ENCODE data around the gene KCNMA1.

KCNMA1 gene

DNA sequence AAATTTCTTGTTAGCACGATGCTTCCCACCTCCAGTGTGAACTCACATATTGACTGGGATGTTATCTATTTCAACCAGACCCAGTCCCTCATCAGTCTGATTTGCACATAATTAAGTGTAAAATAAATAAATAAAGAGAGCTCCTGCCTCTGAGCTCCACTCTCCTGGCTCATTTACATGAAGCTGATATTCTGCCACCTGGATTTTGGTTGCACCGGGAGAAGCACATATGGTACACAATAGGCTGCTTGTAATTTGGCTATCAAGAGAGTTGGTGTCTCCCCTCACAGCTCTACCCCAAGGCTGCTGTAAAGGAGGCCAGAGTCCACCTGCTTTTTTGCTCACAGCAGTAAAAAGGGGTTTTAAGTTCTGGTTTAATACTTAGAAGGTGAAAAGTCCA is 610.5 kb downstream of the KCNMA1 start:
- DNase-seq, result peak in 1 of 3 experiments; percentile 32

GRCh38 chr10:77026148-77026547 is 611.5 kb downstream of the KCNMA1 start:
- no peak for DNase-seq

DNA sequence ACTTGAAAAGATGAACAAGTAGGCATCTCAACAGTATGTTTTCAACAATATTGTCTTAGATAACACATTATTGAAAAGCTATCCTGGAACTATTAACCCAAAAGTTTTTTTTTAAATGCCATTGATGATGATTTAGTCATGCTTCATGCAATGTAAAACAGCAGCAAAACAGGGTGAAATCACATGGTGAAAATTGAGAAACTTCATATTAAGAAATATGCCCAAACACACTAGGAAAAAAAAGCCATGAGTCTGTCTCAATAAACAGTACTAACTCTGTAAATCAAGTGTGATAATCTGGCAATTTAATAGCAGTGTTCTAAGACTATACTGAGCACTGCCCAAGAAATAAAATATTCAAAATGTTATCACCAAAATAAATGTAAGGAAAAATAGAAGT is 613.1 kb downstream of the KCNMA1 start:
- no peak for DNase-seq

- DNase-seq, result no peak
Observed at GRCh38 chr10:77023396-77023795, 614.2 kb downstream of the KCNMA1 start.

GRCh38 chr10:77022671-77023070 is 614.9 kb downstream of the KCNMA1 start:
- DNase-seq, result no peak

GRCh38 chr10:77021966-77022490 is 615.6 kb downstream of the KCNMA1 start:
- no peak for DNase-seq

DNA sequence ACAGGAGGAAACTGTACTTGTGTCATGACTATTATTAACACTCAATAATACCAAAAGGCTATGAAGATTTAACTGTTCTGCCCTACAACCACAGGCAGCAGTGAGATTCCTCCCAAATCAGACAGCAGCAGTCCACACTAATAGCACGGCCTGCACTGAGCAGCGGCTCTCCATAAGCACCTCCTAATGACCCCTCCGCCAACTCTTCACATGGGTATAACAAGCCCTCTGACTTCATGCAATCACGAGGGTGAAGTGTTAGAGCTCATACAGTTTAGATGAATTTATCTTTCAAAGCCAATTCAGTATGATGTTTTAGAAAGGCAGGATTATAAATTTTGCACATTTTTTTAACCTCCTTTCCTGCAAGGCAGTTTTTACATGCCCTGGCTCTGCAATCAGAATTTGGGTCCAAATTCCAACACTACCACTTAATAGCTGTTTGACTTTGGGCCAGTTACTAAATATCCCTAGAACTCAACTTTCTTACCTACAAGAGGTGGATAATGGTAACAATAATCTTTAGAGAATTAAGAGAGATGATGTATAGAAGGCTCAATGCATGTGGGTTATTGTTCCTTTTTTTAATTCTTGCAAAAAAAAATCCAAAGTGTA is 617.1 kb downstream of the KCNMA1 start:
- peak in 1 of 3 experiments; percentile 2 for DNase-seq

GRCh38 chr10:77016855-77017254 is 620.8 kb downstream of the KCNMA1 start:
- no peak for DNase-seq

GRCh38 chr10:77016278-77016815 is 621.3 kb downstream of the KCNMA1 start:
- no peak for DNase-seq

DNA sequence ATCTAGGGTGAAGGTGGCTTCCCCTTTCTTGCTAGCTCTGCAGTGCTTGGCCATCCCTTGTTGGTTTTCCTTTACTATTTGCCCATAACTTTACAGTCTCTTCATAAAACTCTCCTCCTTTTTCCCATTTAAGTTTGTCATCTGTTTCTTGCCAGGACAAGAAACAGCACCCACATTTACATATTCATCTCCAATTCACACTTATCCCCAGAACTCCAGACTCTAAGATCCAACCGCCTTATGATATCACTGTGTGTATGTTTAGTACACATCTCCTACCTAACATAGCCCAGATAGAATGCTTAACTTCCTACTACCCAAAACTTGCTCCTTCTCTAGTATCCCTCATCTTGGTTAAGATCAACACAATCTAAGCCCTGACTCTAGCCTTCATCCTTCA is 622.2 kb downstream of the KCNMA1 start:
- no peak for DNase-seq

DNA sequence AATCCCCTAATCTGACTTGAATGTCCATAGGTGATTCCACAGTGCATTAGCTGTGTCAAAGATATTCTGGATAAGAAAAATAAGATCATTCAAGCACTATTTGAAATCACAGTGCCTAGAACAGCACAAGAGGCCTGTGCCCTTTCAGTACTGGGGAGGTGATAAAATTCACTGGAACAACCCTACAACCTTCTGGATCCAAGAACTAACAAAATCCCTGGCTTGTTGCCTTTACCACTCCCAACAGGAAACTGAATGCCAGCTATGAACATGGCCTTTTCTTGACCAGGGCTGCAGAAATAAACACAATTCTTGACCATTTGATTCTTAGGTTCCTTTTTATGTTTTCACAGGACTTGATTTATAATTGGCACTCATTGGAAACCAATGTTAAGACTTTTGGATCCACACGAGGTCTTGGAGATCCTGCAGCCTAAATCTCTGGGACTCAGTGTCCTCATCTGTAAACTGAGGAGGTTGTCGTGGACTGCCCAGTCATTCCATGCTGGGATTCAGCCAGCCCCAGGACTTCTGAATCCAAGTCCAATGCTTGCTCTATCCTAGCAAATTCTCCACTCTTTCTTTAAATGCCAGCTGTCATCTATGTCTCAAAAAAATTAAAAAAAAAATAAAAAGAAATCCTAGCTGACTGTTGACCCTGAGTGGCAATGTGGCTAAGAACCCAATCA is 624.7 kb downstream of the KCNMA1 start:
- no peak for DNase-seq

- no peak for DNase-seq
Observed at GRCh38 chr10:77011874-77012811, 625.5 kb downstream of the KCNMA1 start.

- no peak for DNase-seq
Observed at GRCh38 chr10:77010430-77010829, 627.2 kb downstream of the KCNMA1 start.

- no peak for DNase-seq
Observed at GRCh38 chr10:77007834-77008233, 629.8 kb downstream of the KCNMA1 start.

GRCh38 chr10:77006836-77007511 is 630.6 kb downstream of the KCNMA1 start:
- DNase-seq, result no peak

DNA sequence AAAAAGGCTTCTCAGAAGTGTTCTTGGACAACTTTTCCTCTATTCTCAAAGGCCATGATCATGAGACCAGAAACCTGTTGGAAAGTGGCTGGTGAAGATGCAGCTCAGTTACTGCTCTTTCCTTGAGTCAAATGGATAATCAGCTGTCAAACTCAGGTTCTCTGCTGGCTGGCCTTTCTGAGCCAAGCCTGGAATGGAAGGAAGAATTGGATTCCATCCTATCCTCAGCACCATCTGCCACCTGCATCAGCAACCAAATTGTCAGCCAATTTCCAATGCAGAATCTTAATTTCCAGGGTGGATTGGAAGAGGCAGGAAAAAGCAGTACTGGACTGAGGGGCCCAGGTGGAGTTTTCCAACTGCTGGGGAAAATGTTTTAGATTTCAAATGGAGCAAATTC is 631.7 kb downstream of the KCNMA1 start:
- DNase-seq, result no peak

- peak; percentile 7 to 69 (median 69) for DNase-seq
Observed at GRCh38 chr10:77004917-77005564, 632.6 kb downstream of the KCNMA1 start.

DNA sequence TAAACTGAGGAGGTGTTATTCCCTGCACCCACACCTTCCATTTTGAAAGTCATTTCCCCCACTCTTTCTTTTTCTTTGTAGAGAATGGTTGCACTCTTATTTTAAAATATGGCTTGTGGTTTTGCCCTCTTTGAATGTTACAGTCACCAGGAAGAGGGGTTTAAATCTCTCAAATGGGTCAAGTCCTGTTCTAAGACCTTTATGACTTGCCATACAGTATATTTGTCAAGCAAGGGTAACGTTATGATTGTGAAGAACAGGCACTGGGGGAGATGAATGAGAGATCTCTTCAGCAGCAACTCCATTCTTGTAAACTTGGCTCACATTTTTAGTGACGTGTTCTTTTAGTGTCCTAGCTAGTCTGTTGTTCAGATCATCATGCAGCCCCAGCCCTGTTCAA is 634.7 kb downstream of the KCNMA1 start:
- DNase-seq, result no peak

- DNase-seq, result no peak
Observed at GRCh38 chr10:77001206-77001605, 636.4 kb downstream of the KCNMA1 start.

GRCh38 chr10:76998451-76998850 is 639.2 kb downstream of the KCNMA1 start:
- peak; percentile 17 to 88 (median 81) for DNase-seq

DNA sequence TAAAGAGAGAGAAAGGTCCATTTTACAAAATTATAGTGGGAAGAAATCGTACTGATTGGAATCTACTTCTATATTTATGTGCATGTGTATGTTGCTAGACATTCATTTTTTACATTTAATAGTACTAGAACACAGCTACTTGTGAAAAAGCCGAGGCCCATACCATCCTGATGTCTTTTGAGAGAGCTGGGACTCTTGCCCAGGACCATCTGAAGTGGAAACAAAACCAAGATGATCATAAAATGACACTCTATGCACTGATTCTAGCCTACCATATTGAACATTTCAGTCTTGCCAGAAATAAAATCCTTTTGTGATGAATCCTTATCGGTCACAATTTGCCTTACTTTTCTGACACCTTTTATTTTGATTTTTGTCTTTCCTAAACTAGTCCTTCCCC is 640.0 kb downstream of the KCNMA1 start:
- no peak for DNase-seq

- no peak for DNase-seq
Observed at GRCh38 chr10:76995023-76995422, 642.6 kb downstream of the KCNMA1 start.

All from NCI-H1417 (cell line).